Vagina (tissue), 2 donors: ENCODE results near the gene MRPS31. TPM values are rescaled to one million over a fixed set of nuclear protein-coding genes. Genes with fewer than 3 reads are reported as not detected.

Source experiments
- DNase-seq, 2 donors: peaks; one replicate each; pipeline ENCODE4 v3.0.0-alpha.2; 2017; ENCODE audit errors: extremely low spot score in 2 of 2
- H3K27ac ChIP-seq: fragments of 200-600 bp; sonication (generic); one replicate; pipeline ENCODE4 v1.5.1; 2019
- H3K27me3 ChIP-seq: fragments of 200-600 bp; sonication (generic); one replicate; pipeline ENCODE4 v1.5.1; 2019
- H3K36me3 ChIP-seq, 2 donors: fragments of 200-600 bp; sonication (generic); one replicate each; pipeline ENCODE4 v1.5.1; 2017 to 2019
- H3K4me1 ChIP-seq: fragments of 200-600 bp; sonication (generic); one replicate; pipeline ENCODE4 v1.5.1; 2019
- H3K4me3 ChIP-seq, 2 donors: fragments of 200-600 bp; sonication (generic); 1 replicate in 1 of 2; 2 replicates in 1 of 2; pipeline ENCODE4 v1.5.1; 2016 to 2019
- H3K9me3 ChIP-seq: fragments of 200-600 bp; sonication (generic); one replicate; pipeline ENCODE4 v1.5.1; 2019
- CTCF ChIP-seq, 3 experiments: fragments of 450-650 bp in 2 of 3; fragments of 200-600 bp in 1 of 3; sonication (generic) in 1 of 3; IDR thresholded peaks; one replicate each; pipeline ENCODE4 v1.5.1; 2017 to 2019; ENCODE audit warnings: antibody characterized with exemption in 3 of 3, mild to moderate bottlenecking in 2 of 3, moderate library complexity in 2 of 3
- POLR2A ChIP-seq, 2 donors: fragments of 450-650 bp; IDR thresholded peaks; one replicate each; pipeline ENCODE4 v1.6.1; 2017; ENCODE audit warnings: antibody characterized with exemption in 2 of 2, mild to moderate bottlenecking in 2 of 2, moderate library complexity in 2 of 2
- POLR2AphosphoS5 ChIP-seq, 2 donors: sonication (generic); formaldehyde crosslinking; IDR thresholded peaks; one replicate each; pipeline ENCODE4 v1.9.0; 2017; ENCODE audit warnings: antibody characterized with exemption in 2 of 2, mild to moderate bottlenecking in 2 of 2, low read depth in 1 of 2; ENCODE audit not compliant: insufficient read depth in 1 of 2
- intact Hi-C: fragments of 100-400 bp; cut with DNase I; formaldehyde crosslinking; loops from one replicate; pipeline ENCODE4 v1.15.1; 2023
- total RNA-seq: library from RNA; depleted of rRNA; stranded (reverse); fragments of >200 nt; gene quantifications from one replicate; pipeline ENCODE4 v1.2.3, GENCODE V29; 2016

The MRPS31 gene
- total RNA-seq, 1 donor from 2014 or later: 17.9 TPM

- H3K4me3 ChIP-seq: no peak overlapping the region
- no peaks in the 10 kb centered on the region for H3K27me3 ChIP-seq
- H3K9me3 ChIP-seq: no peaks in the 10 kb centered on the region
- no peak for DNase-seq
- TF ChIP-seq CTCF (IDR thresholded peaks at IDR 0.05) (no peak), POLR2AphosphoS5 (IDR thresholded peaks at IDR 0.05; ENCODE audit: insufficient read depth in 1 of 2, low read depth in 1 of 2) (no peak), POLR2A (IDR thresholded peaks at IDR 0.05) (no peak)
- H3K27ac ChIP-seq: no peak overlapping the region
- intact Hi-C loops: no loop called here
- H3K36me3 ChIP-seq: peaks cover 0 to 10% of the 10 kb centered on the region in 2 donors
- no peaks in the 10 kb centered on the region for H3K4me1 ChIP-seq
These were observed 42.9 kb upstream of the MRPS31 start for GRCh38 chr13:40813667-40814454.

- DNase-seq: no peak
- H3K27me3 ChIP-seq: no peaks in the 10 kb centered on the region
- no peak overlapping the region for H3K27ac ChIP-seq
- peaks cover 0 to 14% of the 10 kb centered on the region in 2 donors for H3K36me3 ChIP-seq
- intact Hi-C loops: no loop called here
- H3K4me1 ChIP-seq: no peaks in the 10 kb centered on the region
- TF ChIP-seq CTCF (IDR thresholded peaks at IDR 0.05) (no peak), POLR2A (IDR thresholded peaks at IDR 0.05) (no peak), POLR2AphosphoS5 (IDR thresholded peaks at IDR 0.05; ENCODE audit: insufficient read depth in 1 of 2, low read depth in 1 of 2) (no peak)
- H3K4me3 ChIP-seq: no peak overlapping the region
- H3K9me3 ChIP-seq: no peaks in the 10 kb centered on the region
These were observed 41.9 kb upstream of the MRPS31 start for GRCh38 chr13:40812724-40813445.

GRCh38 chr13:40812102-40812501, 41.1 kb upstream of the MRPS31 start:
- Histone ChIP-seq H3K4me3 (no peak overlapping the region), H3K36me3 (peaks cover 0 to 14% of the 10 kb centered on the region in 2 donors), H3K9me3 (no peaks in the 10 kb centered on the region), H3K27me3 (no peaks in the 10 kb centered on the region), H3K27ac (no peak overlapping the region), H3K4me1 (no peaks in the 10 kb centered on the region)
- intact Hi-C loops: no loop called here
- TF ChIP-seq POLR2A (IDR thresholded peaks at IDR 0.05): no peak
- no peak for TF ChIP-seq POLR2AphosphoS5 (IDR thresholded peaks at IDR 0.05; ENCODE audit: insufficient read depth in 1 of 2, low read depth in 1 of 2)
- no peak for TF ChIP-seq CTCF (IDR thresholded peaks at IDR 0.05)
- DNase-seq: no peak

GRCh38 chr13:40809471-40809870, 38.5 kb upstream of the MRPS31 start:
- no peaks in the 10 kb centered on the region for H3K4me1 ChIP-seq
- DNase-seq: peak in 1 of 2 donors; percentile 22
- no peak for TF ChIP-seq CTCF (IDR thresholded peaks at IDR 0.05)
- TF ChIP-seq POLR2A (IDR thresholded peaks at IDR 0.05): no peak
- TF ChIP-seq POLR2AphosphoS5 (IDR thresholded peaks at IDR 0.05; ENCODE audit: insufficient read depth in 1 of 2, low read depth in 1 of 2): no peak
- no peak overlapping the region for H3K27ac ChIP-seq
- no peaks in the 10 kb centered on the region for H3K27me3 ChIP-seq
- no peak overlapping the region for H3K4me3 ChIP-seq
- intact Hi-C loops: no loop called here
- no peaks in the 10 kb centered on the region for H3K9me3 ChIP-seq
- H3K36me3 ChIP-seq: peaks cover 0 to 17% of the 10 kb centered on the region in 2 donors

- H3K4me1 ChIP-seq: no peaks in the 10 kb centered on the region
- intact Hi-C loops: no loop called here
- no peak overlapping the region for H3K27ac ChIP-seq
- H3K27me3 ChIP-seq: no peaks in the 10 kb centered on the region
- H3K4me3 ChIP-seq: no peak overlapping the region
- no peaks in the 10 kb centered on the region for H3K9me3 ChIP-seq
- no peak for TF ChIP-seq POLR2AphosphoS5 (IDR thresholded peaks at IDR 0.05; ENCODE audit: insufficient read depth in 1 of 2, low read depth in 1 of 2)
- no peak for TF ChIP-seq POLR2A (IDR thresholded peaks at IDR 0.05)
- no peak for TF ChIP-seq CTCF (IDR thresholded peaks at IDR 0.05)
- DNase-seq: no peak
- peaks cover 0 to 13% of the 10 kb centered on the region in 2 donors for H3K36me3 ChIP-seq
These were observed 35.3 kb upstream of the MRPS31 start for GRCh38 chr13:40806241-40806640.
